OCI-LY1 (cell line): ENCODE measurements around the gene AQR.

ENCODE experiments used
- H2AFZ ChIP-seq: fragments of 200-600 bp; sonication (generic), shearing (Covaris generic); 2 replicates; pipeline ENCODE4 v1.6.0; 2014; ENCODE audit warnings: antibody characterized with exemption, mild to moderate bottlenecking, low read length
- H3F3A ChIP-seq: fragments of 200-600 bp; sonication (generic), shearing (Covaris generic); 2 replicates; pipeline ENCODE4 v1.6.0; 2014; ENCODE audit warnings: mild to moderate bottlenecking, antibody characterized with exemption, low read length, moderate library complexity; ENCODE audit not compliant: insufficient read depth
- H3K27ac ChIP-seq: fragments of 200-600 bp; sonication (generic); 2 replicates; pipeline ENCODE4 v1.5.1; 2014; ENCODE audit warnings: low read length, mixed run types, mild to moderate bottlenecking, low read depth; ENCODE audit not compliant: poor library complexity, severe bottlenecking
- H3K27me3 ChIP-seq: fragments of 200-600 bp; sonication (generic); 2 replicates; pipeline ENCODE4 v1.6.0; 2014; ENCODE audit warnings: antibody characterized with exemption, mild to moderate bottlenecking, low read length, moderate library complexity; ENCODE audit not compliant: insufficient read depth
- H3K36me3 ChIP-seq: fragments of 200-600 bp; sonication (generic); 2 replicates; pipeline ENCODE4 v1.6.1; 2014; ENCODE audit warnings: mild to moderate bottlenecking, antibody characterized with exemption, low read length, moderate library complexity, mixed read lengths; ENCODE audit not compliant: insufficient read depth
- H3K4me1 ChIP-seq: fragments of 200-600 bp; sonication (generic); 2 replicates; pipeline ENCODE4 v1.5.1; 2014; ENCODE audit warnings: mild to moderate bottlenecking, low read length, moderate library complexity; ENCODE audit not compliant: insufficient read depth, severe bottlenecking
- H3K4me2 ChIP-seq: fragments of 200-600 bp; sonication (generic), shearing (Covaris generic); 2 replicates; pipeline ENCODE4 v1.6.1; 2014; ENCODE audit warnings: low read length
- H3K4me3 ChIP-seq: fragments of 200-600 bp; sonication (generic); 2 replicates; pipeline ENCODE4 v1.5.1; 2014; ENCODE audit warnings: low read length, low read depth, mild to moderate bottlenecking, mixed read lengths; ENCODE audit not compliant: poor library complexity, severe bottlenecking
- H3K79me2 ChIP-seq: fragments of 200-600 bp; shearing (Covaris generic); 2 replicates; pipeline ENCODE4 v1.6.1; 2016; ENCODE audit warnings: mixed run types, low read length, mixed read lengths; ENCODE audit not compliant: insufficient read depth
- H3K9ac ChIP-seq: fragments of 200-600 bp; sonication (generic), shearing (Covaris generic); 2 replicates; pipeline ENCODE4 v1.6.1; 2014; ENCODE audit warnings: mild to moderate bottlenecking, low read length, mixed read lengths
- H3K9me2 ChIP-seq: fragments of 200-600 bp; sonication (generic), shearing (Covaris generic); 2 replicates; pipeline ENCODE4 v1.6.1; 2014; ENCODE audit warnings: low read depth, mild to moderate bottlenecking, low read length, mixed read lengths
- H3K9me3 ChIP-seq: fragments of 200-600 bp; shearing (Covaris generic); 2 replicates; pipeline ENCODE4 v1.6.1; 2014; ENCODE audit warnings: low read length, mixed read lengths
- H4K20me1 ChIP-seq: fragments of 200-600 bp; sonication (generic), shearing (Covaris generic); 2 replicates; pipeline ENCODE4 v1.6.0; 2016; ENCODE audit warnings: mild to moderate bottlenecking, low read length; ENCODE audit not compliant: insufficient read depth
- EZH2 ChIP-seq: fragments of 200-600 bp; sonication (generic), shearing (Covaris generic); IDR thresholded peaks from 2 replicates; pipeline ENCODE4 v1.8.0; 2017; ENCODE audit warnings: borderline replicate concordance, mixed run types, mild to moderate bottlenecking, antibody characterized with exemption, low read length, moderate library complexity, mixed read lengths
- TF ChIP-seq, protein P1 (sequence below): fragments of 200-600 bp; sonication (generic), shearing (Covaris generic); IDR thresholded peaks from 2 replicates; pipeline ENCODE4 v1.5.1; 2017; ENCODE audit warnings: mild to moderate bottlenecking, antibody characterized with exemption, low read length, moderate library complexity, mixed read lengths

AQR gene

DNA sequence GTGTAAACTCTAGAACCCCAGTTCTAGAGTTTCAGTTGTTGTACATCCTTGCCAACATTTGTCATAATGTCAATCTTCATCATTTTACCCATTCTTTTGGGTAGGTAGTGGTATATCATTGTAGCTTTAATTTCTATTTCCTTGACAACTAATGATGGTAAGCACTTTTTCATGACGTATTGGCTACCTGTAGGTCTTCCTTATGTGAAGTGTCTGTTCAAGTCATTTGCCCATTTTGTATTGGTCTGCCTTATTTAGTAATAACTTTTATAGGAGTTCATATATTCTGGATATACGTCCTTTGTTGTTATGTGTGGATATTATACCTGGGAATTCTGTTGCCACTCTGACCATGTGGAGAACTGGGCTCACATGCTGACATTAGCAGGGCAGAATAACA, 100.4 kb downstream of the AQR start:
- H3K4me3 ChIP-seq: no peak overlapping the region
- H3K27me3 ChIP-seq: no peaks in the 10 kb centered on the region
- TF ChIP-seq, protein P1, sequence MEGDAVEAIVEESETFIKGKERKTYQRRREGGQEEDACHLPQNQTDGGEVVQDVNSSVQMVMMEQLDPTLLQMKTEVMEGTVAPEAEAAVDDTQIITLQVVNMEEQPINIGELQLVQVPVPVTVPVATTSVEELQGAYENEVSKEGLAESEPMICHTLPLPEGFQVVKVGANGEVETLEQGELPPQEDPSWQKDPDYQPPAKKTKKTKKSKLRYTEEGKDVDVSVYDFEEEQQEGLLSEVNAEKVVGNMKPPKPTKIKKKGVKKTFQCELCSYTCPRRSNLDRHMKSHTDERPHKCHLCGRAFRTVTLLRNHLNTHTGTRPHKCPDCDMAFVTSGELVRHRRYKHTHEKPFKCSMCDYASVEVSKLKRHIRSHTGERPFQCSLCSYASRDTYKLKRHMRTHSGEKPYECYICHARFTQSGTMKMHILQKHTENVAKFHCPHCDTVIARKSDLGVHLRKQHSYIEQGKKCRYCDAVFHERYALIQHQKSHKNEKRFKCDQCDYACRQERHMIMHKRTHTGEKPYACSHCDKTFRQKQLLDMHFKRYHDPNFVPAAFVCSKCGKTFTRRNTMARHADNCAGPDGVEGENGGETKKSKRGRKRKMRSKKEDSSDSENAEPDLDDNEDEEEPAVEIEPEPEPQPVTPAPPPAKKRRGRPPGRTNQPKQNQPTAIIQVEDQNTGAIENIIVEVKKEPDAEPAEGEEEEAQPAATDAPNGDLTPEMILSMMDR: no peak
- TF ChIP-seq EZH2: no peak
- 0 out of 2 replicates have a peak, but pooled peaks cover 6% of the 10 kb centered on the region for H3K9me3 ChIP-seq
- H3K27ac ChIP-seq: no peak overlapping the region
- H3F3A ChIP-seq: no peaks in the 10 kb centered on the region
- peaks cover 74% of the 10 kb centered on the region for H3K36me3 ChIP-seq
- H3K4me1 ChIP-seq: no peaks in the 10 kb centered on the region
- H2AFZ ChIP-seq: no peak overlapping the region
- H3K9me2 ChIP-seq: no peaks in the 10 kb centered on the region
- H3K4me2 ChIP-seq: no peak overlapping the region
- H3K79me2 ChIP-seq: no peaks in the 10 kb centered on the region
- no peaks in the 10 kb centered on the region for H4K20me1 ChIP-seq
- H3K9ac ChIP-seq: no peak overlapping the region

DNA sequence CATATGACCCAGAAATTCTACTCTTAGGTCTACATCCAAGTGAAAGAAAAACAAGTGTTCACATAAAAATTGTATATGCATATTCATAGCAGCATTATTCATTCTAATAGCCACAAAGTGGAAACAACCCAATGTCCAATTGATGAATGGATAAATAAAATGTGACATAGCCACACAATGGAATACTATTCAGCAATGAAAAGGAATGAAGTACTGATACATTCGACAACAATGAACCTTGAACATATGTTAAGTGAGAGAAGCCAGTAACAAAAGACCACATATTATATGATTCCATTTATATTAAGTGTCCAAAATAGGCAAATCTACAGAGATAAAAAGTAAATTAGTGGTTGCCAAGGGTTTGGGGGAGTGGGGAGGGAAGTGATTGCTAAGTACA, 104.0 kb downstream of the AQR start:
- no peak overlapping the region for H3K27ac ChIP-seq
- no peaks in the 10 kb centered on the region for H3K79me2 ChIP-seq
- H3K4me2 ChIP-seq: no peak overlapping the region
- no peaks in the 10 kb centered on the region for H4K20me1 ChIP-seq
- no peaks in the 10 kb centered on the region for H3K9me2 ChIP-seq
- H3K27me3 ChIP-seq: no peaks in the 10 kb centered on the region
- no peak overlapping the region for H3K4me3 ChIP-seq
- H3K4me1 ChIP-seq: no peaks in the 10 kb centered on the region
- TF ChIP-seq EZH2: no peak
- TF ChIP-seq, protein P1: no peak
- H3K36me3 ChIP-seq: peaks cover 51% of the 10 kb centered on the region
- H3F3A ChIP-seq: no peaks in the 10 kb centered on the region
- H2AFZ ChIP-seq: no peak overlapping the region
- 0 out of 2 replicates have a peak, but pooled peaks cover 6% of the 10 kb centered on the region for H3K9me3 ChIP-seq
- no peak overlapping the region for H3K9ac ChIP-seq

DNA sequence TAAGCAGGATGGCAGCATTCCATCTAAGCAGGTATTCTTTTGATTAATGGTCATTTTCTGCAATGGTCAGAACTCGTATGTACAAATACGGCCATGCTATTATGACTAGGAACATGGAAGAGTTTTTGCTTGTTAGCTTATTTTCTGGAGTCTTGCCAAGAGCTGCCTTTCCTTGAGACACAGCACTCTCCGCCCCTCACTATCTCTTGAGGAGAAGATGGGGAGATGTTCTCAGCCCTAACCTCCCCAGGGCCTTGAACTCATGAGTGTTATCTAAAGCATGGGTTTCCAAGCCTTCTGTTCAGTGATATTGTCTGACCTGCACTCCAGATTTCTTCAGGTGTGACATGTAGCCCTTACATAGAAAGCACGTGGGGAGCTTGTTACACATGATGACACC, 108.3 kb downstream of the AQR start:
- H3F3A ChIP-seq: no peaks in the 10 kb centered on the region

More for the DNA sequence above, 108.3 kb downstream of the AQR start:
- Histone ChIP-seq H3K9ac (no peak overlapping the region), H3K27me3 (no peaks in the 10 kb centered on the region), H3K79me2 (no peaks in the 10 kb centered on the region), H3K4me1 (no peaks in the 10 kb centered on the region), H3K4me3 (no peak overlapping the region), H2AFZ (no peak overlapping the region), H3K36me3 (peaks cover 49% of the 10 kb centered on the region), H3K9me3 (no peaks in the 10 kb centered on the region), H3K27ac (no peak overlapping the region), H4K20me1 (no peaks in the 10 kb centered on the region), H3K4me2 (no peak overlapping the region), H3K9me2 (no peaks in the 10 kb centered on the region; the same call in 1 of the 2 replicates)
- TF ChIP-seq, protein P1: no peak
